Thymus (tissue), 14 donors: ENCODE measurements around the gene ITIH4. TPM values are rescaled to one million over a fixed set of nuclear protein-coding genes. Genes with fewer than 3 reads are reported as not detected.

Experiments
- DNase-seq, 9 donors: peaks; one replicate each; pipeline ENCODE4 v3.0.0-alpha.2; 2013; ENCODE audit warnings: low spot score in 9 of 9, low read depth in 6 of 9, missing footprints in 1 of 9
- H3K27ac ChIP-seq, 2 donors: one replicate each; pipeline ENCODE4 v1.5.1; 2013; ENCODE audit warnings: control low read depth in 1 of 2, low read depth in 1 of 2, low read length in 1 of 2, mild to moderate bottlenecking in 1 of 2, moderate library complexity in 1 of 2
- H3K27me3 ChIP-seq, 2 donors: one replicate each; pipeline ENCODE4 v1.5.1; 2013; ENCODE audit warnings: low read length in 1 of 2; ENCODE audit not compliant: control insufficient read depth in 2 of 2, insufficient read depth in 1 of 2
- H3K36me3 ChIP-seq, 2 donors: one replicate each; pipeline ENCODE4 v1.5.1; 2013; ENCODE audit warnings: low read length in 1 of 2, mild to moderate bottlenecking in 1 of 2, moderate library complexity in 1 of 2; ENCODE audit not compliant: control insufficient read depth in 2 of 2, insufficient read depth in 2 of 2
- H3K4me1 ChIP-seq, 2 donors: one replicate each; pipeline ENCODE4 v1.5.1; 2013; ENCODE audit warnings: low read length in 2 of 2; ENCODE audit not compliant: control insufficient read depth in 2 of 2, insufficient read depth in 2 of 2
- H3K4me3 ChIP-seq, 2 donors: one replicate each; pipeline ENCODE4 v1.5.1; 2013; ENCODE audit warnings: low read length in 2 of 2, control low read depth in 1 of 2, mild to moderate bottlenecking in 1 of 2
- H3K9me3 ChIP-seq, 2 donors: one replicate each; pipeline ENCODE4 v1.5.1; 2013; ENCODE audit warnings: low read length in 1 of 2, mild to moderate bottlenecking in 1 of 2; ENCODE audit not compliant: control insufficient read depth in 2 of 2, insufficient read depth in 1 of 2
- WGBS: extraction: QIAGEN DNeasy Blood & Tissue Kit; methylation state at CpG from one replicate; pipeline ENCODE4 v1.1.7; 2013; 5-methylcytosine and 5-hydroxymethylcytosine counted together
- long read RNA-seq, 10 donors: transcript quantifications; one replicate each; lab custom pipeline, GENCODE V29; 2026
- polyA plus RNA-seq: library from polyadenylated mRNA; stranded (reverse); fragments of 200-250 nt; gene quantifications from one replicate; pipeline ENCODE4 v1.2.3, GENCODE V29; 2013
- total RNA-seq: library from RNA; stranded (reverse); fragments of 120-200 nt; gene quantifications from one replicate; pipeline ENCODE4 v1.2.4, GENCODE V29; 2013
- donor health status: healthy.

The ITIH4 gene
- total RNA-seq (4.5 TPM), polyA plus RNA-seq (40.8 TPM)
- long read RNA-seq, donor 1 = 0 reads
- long read RNA-seq, donor 2 = 0 reads
- long read RNA-seq, donor 3, partial matches to known transcripts = 0 of 3 reads
- long read RNA-seq, donor 3, other reads (novel, unspliced or antisense) = 0 of 3 reads
- long read RNA-seq, donor 4, partial matches to known transcripts = 0 of 1 reads
- long read RNA-seq, donor 4, other reads (novel, unspliced or antisense) = 0 of 1 reads
- long read RNA-seq, donor 5 = 0 reads
- long read RNA-seq, donor 6 = 0 reads
- long read RNA-seq, donor 7 = 0 reads
- long read RNA-seq, donor 8 = 0 reads
- long read RNA-seq, donor 9, partial matches to known transcripts = 0 of 1 reads
- long read RNA-seq, donor 9, other reads (novel, unspliced or antisense) = 0 of 1 reads
- long read RNA-seq, donor 10 = 0 reads

- H3K27ac ChIP-seq = no peak within 1 kb of the TSS
- no peak within 1 kb of the TSS for H3K4me3 ChIP-seq
- H3K36me3 ChIP-seq = peaks cover 23 to 41% of the 10 kb centered on the region in 2 donors
- H3K4me1 ChIP-seq = peaks cover 0 to 23% of the 10 kb centered on the region in 2 donors
- H3K9me3 ChIP-seq = no peaks in the 10 kb centered on the region
- H3K27me3 ChIP-seq = no peaks in the 10 kb centered on the region
- DNase-seq = no peak
- WGBS = 94% methylated on average over 16 of the region's 16 CpGs
These were observed at the start of gene ITIH4 for GRCh38 chr3:52830535-52831258. Gene ITIH4, minus strand, starts transcription at chr3:52830672. Its CDS starts 30 bp downstream, at chr3:52830642.

GRCh38 chr3:52880047-52880446 lies 49.6 kb upstream of the ITIH4 start:
- peaks cover 11 to 30% of the 10 kb centered on the region in 2 donors for H3K4me1 ChIP-seq
- H3K4me3 ChIP-seq = no peak overlapping the region
- no peak overlapping the region for H3K27ac ChIP-seq
- peaks cover 0 to 5% of the 10 kb centered on the region in 2 donors for H3K9me3 ChIP-seq
- DNase-seq = no peak
- no peaks in the 10 kb centered on the region for H3K27me3 ChIP-seq
- peaks cover 11 to 43% of the 10 kb centered on the region in 2 donors for H3K36me3 ChIP-seq
- 95% methylated on average over 5 of the region's 5 CpGs for WGBS

- no peak overlapping the region for H3K27ac ChIP-seq
- no peak overlapping the region for H3K4me3 ChIP-seq
- H3K4me1 ChIP-seq = peaks cover 12 to 34% of the 10 kb centered on the region in 2 donors
- DNase-seq = no peak
- peaks cover 0 to 5% of the 10 kb centered on the region in 2 donors for H3K9me3 ChIP-seq
- H3K27me3 ChIP-seq = no peaks in the 10 kb centered on the region
- H3K36me3 ChIP-seq = peaks cover 11 to 40% of the 10 kb centered on the region in 2 donors
- WGBS = 98% methylated on average over 4 of the region's 4 CpGs
These were observed 49.1 kb upstream of the ITIH4 start for GRCh38 chr3:52879581-52879980.

- DNase-seq = no peak
- Histone ChIP-seq H3K27me3 (no peaks in the 10 kb centered on the region), H3K4me3 (no peak overlapping the region), H3K4me1 (peaks cover 12 to 37% of the 10 kb centered on the region in 2 donors), H3K9me3 (peaks cover 0 to 5% of the 10 kb centered on the region in 2 donors), H3K36me3 (peaks cover 11 to 39% of the 10 kb centered on the region in 2 donors), H3K27ac (no peak overlapping the region)
- 98% methylated on average over 4 of the region's 4 CpGs for WGBS
These were observed 48.6 kb upstream of the ITIH4 start for GRCh38 chr3:52879090-52879489.

GRCh38 chr3:52877085-52877484 lies 46.6 kb upstream of the ITIH4 start:
- WGBS = 100% methylated on average over 3 of the region's 3 CpGs
- Histone ChIP-seq H3K4me3 (no peak overlapping the region), H3K4me1 (peaks cover 16 to 36% of the 10 kb centered on the region in 2 donors), H3K9me3 (peaks cover 0 to 5% of the 10 kb centered on the region in 2 donors), H3K36me3 (peaks cover 11 to 38% of the 10 kb centered on the region in 2 donors), H3K27ac (no peak overlapping the region), H3K27me3 (no peaks in the 10 kb centered on the region)
- DNase-seq = no peak

GRCh38 chr3:52874864-52875587 lies 44.6 kb upstream of the ITIH4 start:
- peak in 7 of 9 donors; percentile 28 to 80 (median 55) for DNase-seq
- Histone ChIP-seq H3K9me3 (peaks cover 1 to 5% of the 10 kb centered on the region in 2 donors), H3K4me3 (no peak overlapping the region), H3K4me1 (peaks cover 21 to 46% of the 10 kb centered on the region in 2 donors), H3K27me3 (no peaks in the 10 kb centered on the region), H3K27ac (peak overlapping the region in 1 of 2 donors; percentile 52), H3K36me3 (peaks cover 16 to 27% of the 10 kb centered on the region in 2 donors)
- WGBS = 35% methylated on average over 9 of the region's 9 CpGs

GRCh38 chr3:52874160-52874701 lies 43.8 kb upstream of the ITIH4 start:
- H3K4me1 ChIP-seq = peaks cover 23 to 54% of the 10 kb centered on the region in 2 donors
- 81% methylated on average over 5 of the region's 5 CpGs for WGBS
- H3K9me3 ChIP-seq = peaks cover 1 to 5% of the 10 kb centered on the region in 2 donors
- H3K27me3 ChIP-seq = no peaks in the 10 kb centered on the region
- peaks cover 11 to 23% of the 10 kb centered on the region in 2 donors for H3K36me3 ChIP-seq
- H3K4me3 ChIP-seq = no peak overlapping the region
- no peak overlapping the region for H3K27ac ChIP-seq
- DNase-seq = no peak

- Histone ChIP-seq H3K36me3 (peaks cover 7 to 18% of the 10 kb centered on the region in 2 donors), H3K4me1 (peaks cover 23 to 56% of the 10 kb centered on the region in 2 donors), H3K9me3 (peaks cover 1 to 5% of the 10 kb centered on the region in 2 donors), H3K27me3 (no peaks in the 10 kb centered on the region), H3K4me3 (no peak overlapping the region), H3K27ac (no peak overlapping the region)
- DNase-seq = no peak
- WGBS = 91% methylated on average over 8 of the region's 8 CpGs
These were observed 43.1 kb upstream of the ITIH4 start for GRCh38 chr3:52873433-52874159.
